ELF-1 (cell line): ENCODE data around the gene LILRB2.
A peak's percentile ranks its signal among the peaks of the same experiment; 100 is the strongest.
"Not testable (repeated sequence)": the region's sequence is repeated elsewhere in the genome, so short reads cannot be mapped to it uniquely, and the experiment has no call there.

Experiments used
- DNase-seq: peaks from one replicate; pipeline ENCODE4 v3.0.0-alpha.2; 2016; ENCODE audit warnings: low read depth, low spot score

Gene LILRB2

GRCh38 chr19:54273821-54274220 is 7.1 kb downstream of the LILRB2 start:
- DNase-seq = no peak

GRCh38 chr19:54272181-54272580 is 8.7 kb downstream of the LILRB2 start:
- not testable (repeated sequence) for DNase-seq

GRCh38 chr19:54271587-54271986 is 9.3 kb downstream of the LILRB2 start:
- DNase-seq = not testable (repeated sequence)

DNA sequence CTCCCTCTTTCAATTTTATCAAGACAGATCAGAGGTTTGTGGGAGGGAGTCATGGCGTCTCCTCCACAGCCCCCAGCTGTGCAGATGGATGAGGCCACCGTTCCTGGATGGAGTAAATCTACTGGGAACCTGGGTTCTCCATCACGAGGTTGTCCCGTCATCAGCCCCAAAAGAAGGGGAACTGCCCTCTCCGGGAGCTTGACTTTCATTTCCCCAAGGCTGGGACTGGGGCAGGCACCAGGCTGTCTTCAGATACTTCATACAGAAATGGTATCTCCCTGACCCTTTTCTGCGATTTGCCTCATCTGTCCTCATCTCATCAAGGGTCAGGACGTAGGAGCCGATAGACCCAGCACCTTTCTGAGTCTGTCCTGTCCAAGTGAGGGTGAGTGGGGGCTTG is 9.8 kb downstream of the LILRB2 start:
- DNase-seq = no peak

- DNase-seq = no peak
Observed at GRCh38 chr19:54268936-54269335, 12.0 kb downstream of the LILRB2 start.

GRCh38 chr19:54266133-54266532 is 14.8 kb downstream of the LILRB2 start:
- peak; percentile 90 for DNase-seq

GRCh38 chr19:54262470-54262869 is 18.4 kb downstream of the LILRB2 start:
- DNase-seq = no peak

DNA sequence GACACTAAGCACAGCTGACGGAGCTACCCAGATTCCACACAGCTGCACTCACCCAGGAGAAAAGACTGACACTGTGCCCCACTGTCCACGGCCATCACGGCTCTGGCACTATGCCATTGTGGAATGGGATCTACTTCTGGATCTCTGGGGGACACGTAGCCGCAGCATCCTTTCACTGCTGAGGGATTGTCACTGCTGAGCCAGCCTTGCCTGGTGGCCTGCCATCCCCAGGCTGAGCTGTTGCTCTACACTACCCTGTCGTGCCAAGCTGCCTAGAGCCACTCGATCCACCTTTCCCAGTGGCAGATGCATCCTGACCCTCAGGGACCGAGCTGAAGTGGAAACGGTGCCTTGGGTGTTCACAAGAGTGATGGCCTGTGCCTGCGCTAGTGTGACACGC is 18.8 kb downstream of the LILRB2 start:
- no peak for DNase-seq

DNA sequence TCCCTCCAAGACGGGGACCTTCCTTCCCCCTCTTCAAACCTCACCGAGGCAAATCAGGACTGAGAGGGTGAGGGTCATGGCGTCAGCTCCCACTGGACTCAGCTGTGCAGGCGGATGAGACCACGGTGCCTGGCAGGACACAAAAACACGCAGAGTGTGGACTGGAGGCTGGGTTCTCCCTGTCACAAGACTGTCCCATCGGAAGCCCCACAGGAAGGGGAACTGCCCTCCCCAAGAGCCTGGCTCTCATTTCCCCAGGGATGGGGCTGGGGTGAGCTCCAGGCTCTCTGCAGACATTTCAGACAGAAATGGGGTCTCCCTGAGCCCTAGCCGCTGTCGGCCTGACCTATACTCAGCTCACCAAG is 23.8 kb downstream of the LILRB2 start, which contains the start of gene LILRB5:
LILRB5 (minus strand) TSS at position 158 of the 365 bp plus-strand sequence; CDS start at position 78, 80 bp downstream.
- no peak for DNase-seq

DNA sequence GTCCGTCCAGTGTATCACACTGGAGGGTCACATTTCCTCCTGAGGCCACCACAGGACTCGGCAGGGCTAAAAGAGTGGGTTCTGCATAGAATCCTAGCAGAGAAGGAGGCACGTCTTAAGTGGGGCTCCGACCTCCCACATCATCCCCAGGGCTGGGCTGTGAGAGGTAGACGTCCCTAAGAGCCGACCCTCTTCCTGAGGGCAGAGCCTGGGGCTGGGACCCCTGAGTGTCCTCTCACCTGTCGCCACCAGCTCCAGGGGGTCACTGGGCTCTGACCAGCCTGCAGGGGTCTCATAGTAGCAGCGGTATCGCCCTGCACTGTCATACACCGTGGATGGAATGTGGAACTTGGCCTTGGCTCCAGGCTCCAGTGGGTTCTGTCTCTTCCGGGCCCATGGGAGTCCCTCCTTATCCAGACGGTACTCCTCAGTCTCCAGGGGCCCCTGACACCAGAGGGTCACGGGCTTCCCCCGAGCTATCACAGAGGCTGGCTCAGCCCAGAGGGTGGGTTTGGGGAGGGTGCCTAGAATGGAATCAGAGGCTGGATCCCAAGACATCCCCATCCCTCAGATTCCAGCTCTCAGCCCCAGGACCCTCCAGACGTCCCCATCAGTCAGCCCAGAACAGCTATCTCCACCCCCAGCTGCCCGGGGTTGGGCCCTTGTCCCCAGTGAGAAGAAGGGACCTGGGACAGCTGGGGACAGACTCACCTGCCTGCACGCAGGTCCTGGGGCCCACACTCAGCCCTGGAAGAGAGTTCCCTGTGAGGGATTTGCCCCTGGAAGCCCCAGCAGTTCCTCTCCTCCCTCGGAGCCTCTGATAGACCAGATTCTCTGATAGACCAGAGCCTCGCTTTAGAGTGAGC is 24.4 kb downstream of the LILRB2 start:
- no peak for DNase-seq

DNA sequence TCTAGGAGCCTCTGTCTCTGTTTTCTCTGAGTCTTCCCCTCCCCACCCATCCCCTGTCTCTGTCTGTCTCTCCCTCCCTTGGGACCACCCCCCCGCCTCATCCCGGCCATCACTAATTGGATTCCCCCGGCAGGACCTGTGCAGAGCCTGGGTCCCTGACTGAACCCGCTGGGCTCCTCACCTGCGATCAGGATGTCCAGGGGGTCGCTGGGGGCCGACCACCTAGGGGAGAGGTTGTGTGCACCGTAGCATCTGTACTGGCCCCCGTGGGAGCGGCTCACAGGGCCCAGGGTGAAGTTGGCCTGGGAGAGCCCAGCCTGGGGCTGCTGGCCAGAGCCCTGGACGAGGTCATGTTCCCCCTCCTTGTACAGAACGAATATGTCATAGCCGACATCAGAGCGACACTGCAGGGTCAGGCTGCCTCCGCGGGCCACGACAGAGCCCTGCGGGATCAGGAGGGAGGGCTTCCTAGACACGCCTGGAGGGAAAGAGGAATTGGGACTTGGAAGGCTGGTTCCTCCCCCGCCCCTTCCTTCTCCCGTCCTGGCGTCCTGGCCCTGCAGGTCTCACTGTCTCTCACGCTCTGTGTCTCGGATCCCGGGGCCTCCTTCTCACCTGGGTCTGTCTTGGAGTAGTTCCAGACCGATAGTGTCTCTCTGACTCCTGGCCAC is 25.7 kb downstream of the LILRB2 start:
- no peak for DNase-seq

GRCh38 chr19:54254195-54254906 is 26.6 kb downstream of the LILRB2 start:
- no peak for DNase-seq

GRCh38 chr19:54253331-54254194 is 27.3 kb downstream of the LILRB2 start:
- DNase-seq = no peak

- DNase-seq = no peak
Observed at GRCh38 chr19:54252845-54253244, 28.1 kb downstream of the LILRB2 start.

GRCh38 chr19:54252243-54252642 is 28.7 kb downstream of the LILRB2 start:
- DNase-seq = no peak

DNA sequence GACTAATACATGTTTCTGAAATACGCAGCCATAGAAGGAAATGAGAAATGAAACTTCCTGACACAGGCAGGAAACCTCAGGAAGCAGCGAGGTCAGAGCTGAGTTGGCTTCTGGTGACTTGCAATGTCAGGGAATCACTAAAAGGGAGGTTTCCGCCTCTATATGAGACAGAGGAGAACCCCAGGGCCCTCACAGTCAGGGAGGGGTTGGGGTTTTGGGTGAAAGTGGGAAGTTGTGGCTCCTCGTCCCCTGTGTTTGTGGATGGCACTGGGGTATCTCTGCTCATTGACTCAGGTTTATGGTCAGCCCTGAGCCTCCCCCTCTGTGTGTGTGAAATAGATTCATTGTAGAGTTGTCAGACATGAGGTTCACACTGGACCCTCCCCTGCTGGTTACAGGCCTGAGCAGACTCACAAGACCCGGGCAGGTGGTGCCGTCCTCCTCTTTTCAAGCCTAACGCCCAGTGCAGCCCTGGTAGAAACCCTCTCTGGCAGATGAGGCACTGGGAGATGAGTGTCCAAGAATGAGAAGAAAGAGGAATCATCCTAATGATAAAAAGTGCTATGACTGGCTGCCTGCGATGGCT is 32.8 kb downstream of the LILRB2 start:
- no peak for DNase-seq

DNA sequence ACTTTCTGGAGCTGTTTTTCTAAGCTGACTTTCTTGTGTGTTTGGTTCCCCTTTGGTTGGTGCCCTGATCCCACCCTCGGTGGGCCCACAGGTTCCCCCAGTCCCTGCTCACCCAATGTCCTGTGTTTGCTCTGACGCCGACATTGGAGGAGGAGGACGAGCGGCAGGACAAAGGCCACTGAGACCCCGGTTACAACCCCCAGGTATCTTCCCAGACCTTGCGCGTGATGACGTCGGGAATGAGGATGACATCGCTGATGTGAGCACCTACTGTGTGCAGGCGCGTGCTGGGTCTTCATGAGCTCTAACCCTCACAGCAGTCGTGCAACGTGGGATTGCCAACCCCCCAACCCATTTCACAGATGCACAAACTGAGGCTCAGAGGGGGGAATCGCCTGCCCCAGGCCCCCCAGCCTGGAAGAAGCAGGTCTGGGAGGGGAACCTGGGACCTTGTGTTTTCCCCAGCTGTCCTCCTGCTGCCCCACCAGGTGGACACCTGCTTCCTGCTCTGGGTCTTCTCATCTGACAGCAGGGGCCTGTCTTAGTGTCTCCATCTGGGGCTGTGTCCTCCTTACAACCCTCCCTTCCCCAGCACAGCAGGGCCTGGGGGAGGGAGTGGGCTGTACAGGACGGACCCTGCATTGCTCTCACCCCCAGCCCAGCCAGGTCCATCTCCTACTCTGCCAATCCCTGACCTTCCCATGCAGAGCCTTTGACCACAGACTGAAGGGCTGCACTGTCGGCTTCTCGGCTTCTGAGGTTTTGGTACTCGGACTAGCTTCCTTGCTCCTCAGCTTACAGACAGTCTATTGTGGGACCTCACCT is 33.6 kb downstream of the LILRB2 start:
- no peak for DNase-seq

GRCh38 chr19:54245936-54246335 is 35.0 kb downstream of the LILRB2 start:
- no peak for DNase-seq

GRCh38 chr19:54243809-54244208 is 37.1 kb downstream of the LILRB2 start:
- not testable (repeated sequence) for DNase-seq

- not testable (repeated sequence) for DNase-seq
Observed at GRCh38 chr19:54242646-54243045, 38.3 kb downstream of the LILRB2 start, which contains the start of gene LILRA6. TSS of gene LILRA6 (minus strand) at chr19:54242790.
